Measurements from ENCODE around the gene MS4A13.
"Not testable (repeated sequence)": the region's sequence is repeated elsewhere in the genome, so short reads cannot be mapped to it uniquely, and the experiment has no call there.

MS4A13 gene

DNA sequence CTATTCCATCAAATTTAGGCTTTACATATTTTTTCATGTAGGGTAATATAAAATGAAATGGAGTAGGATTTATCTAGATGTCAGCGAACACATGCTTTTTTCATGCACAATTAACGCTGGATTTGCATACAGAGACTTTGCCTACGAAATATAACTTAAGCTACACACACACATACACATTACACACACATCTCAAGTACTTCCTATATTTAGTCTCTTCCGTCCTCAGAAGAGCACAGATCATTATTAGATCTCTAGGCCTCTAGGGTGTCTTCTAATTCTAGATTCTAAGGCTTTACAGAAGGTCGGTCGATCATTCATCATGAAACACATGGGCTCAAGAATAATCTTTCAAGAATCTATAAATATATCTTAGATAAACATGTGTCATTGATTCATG, 3.8 kb upstream of the MS4A13 start:
- no peak overlapping the region for H3K4me3 ChIP-seq (ENCODE audit: low read length)
- no peak for TF ChIP-seq ZNF274 (IDR thresholded peaks at IDR 0.05; ENCODE audit: low read depth, low read length)

DNA sequence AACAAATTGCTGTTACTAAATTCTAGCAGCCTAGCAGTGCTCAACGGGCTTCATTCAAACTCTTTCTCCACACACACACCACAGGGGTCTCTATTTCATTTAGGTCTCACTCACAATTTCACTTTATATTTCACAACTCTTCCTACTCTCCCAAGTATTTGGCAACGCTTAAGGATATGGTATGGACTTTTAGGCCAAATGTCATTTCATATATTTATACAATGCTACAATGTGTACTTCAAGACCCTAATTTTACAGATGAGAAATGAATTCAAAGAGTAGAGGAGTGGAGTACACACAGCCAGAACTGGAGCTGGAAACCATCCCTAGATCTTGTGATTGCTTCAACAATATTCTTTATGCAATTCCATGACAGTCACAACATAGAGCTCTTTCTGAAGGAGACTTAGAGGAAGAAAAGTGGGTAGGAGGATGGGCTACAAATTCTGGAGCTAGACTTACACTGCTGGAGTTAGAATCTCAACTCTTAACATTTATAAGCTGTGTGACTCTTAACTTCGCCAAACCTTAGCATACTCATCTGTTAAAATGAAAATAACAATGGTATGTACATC, 2.5 kb upstream of the MS4A13 start:
- TF ChIP-seq ZNF274 (IDR thresholded peaks at IDR 0.05; ENCODE audit: low read depth, low read length): no peak
- no peak overlapping the region for H3K4me3 ChIP-seq (ENCODE audit: low read length)

GRCh38 chr11:60513496-60514460, 1.4 kb upstream of the MS4A13 start:
- TF ChIP-seq ZNF274 (IDR thresholded peaks at IDR 0.05; ENCODE audit: low read depth, low read length): no peak
- no peak overlapping the region for H3K4me3 ChIP-seq (ENCODE audit: low read length)

GRCh38 chr11:60528465-60528864, 13.3 kb downstream of the MS4A13 start:
- no peak overlapping the region for H3K4me3 ChIP-seq (ENCODE audit: low read length)
- no peak for TF ChIP-seq ZNF274 (IDR thresholded peaks at IDR 0.05; ENCODE audit: low read depth, low read length)

DNA sequence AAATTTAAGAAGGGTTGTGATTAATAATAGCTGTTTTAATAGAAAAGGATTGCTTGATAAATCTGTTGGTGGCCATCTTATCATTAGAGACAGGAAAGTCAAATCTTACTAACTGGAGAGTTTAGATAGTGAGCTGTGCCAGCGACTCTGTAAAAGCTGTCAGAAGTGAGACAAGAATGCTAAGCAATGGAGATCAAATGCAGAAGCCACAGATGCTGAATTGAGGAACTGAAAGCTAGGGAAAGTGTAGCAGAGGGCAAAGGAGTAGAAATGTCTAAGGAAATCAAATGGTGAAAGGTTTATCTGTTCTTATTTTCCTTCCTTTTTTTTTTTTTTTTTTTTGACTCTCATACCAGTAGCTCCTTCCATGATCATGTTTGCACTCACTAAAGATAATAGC, 13.7 kb downstream of the MS4A13 start:
- no peak for TF ChIP-seq ZNF274 (IDR thresholded peaks at IDR 0.05; ENCODE audit: low read depth, low read length)
- H3K4me3 ChIP-seq (ENCODE audit: low read length): no peak overlapping the region

DNA sequence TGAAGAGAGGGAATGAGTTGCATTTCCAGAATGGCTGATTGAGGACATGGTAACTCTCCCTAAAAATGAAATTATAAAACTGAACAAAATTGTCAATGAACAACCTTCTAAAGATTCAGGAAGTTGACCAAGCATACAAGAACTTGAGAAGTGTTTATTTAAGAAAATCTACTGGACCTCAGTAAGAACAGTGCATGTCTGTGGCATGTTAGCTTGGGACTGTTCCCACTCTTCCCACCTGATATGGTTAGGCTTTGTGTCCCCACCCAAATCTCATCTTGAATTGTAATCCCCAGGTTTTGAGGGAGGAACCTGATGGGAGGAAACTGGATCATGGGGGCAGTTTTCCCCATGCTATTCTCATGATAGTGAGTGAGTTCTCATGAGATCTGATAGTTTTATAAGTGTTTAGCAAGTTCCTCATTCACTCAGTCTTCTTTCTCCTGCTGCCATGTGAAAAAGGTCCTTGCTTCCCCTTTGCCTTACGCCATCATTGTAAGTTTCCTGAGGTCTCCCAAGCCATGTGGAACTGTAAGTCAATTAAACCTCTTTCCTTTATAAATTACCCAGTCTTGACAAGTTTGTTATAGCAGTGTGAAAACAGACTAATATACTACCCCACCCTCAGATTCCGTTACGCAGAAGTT, 15.4 kb downstream of the MS4A13 start:
- H3K4me3 ChIP-seq (ENCODE audit: low read length): no peak overlapping the region
- TF ChIP-seq ZNF274 (IDR thresholded peaks at IDR 0.05; ENCODE audit: low read depth, low read length): no peak

DNA sequence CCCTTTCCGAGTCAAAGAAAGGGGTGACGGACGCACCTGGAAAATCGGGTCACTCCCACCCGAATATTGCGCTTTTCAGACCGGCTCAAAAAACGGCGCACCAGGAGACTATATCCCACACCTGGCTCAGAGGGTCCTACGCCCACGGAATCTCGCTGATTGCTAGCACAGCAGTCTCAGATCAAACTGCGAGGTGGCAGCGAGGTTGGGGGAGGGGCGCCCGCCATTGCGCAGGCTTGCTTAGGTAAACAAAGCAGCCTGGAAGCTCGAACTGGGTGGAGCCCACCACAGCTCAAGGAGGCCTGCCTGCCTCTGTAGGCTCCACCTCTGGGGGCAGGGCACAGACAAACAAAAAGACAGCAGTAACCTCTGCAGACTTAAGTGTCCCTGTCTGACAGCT, 17.2 kb downstream of the MS4A13 start:
- H3K4me3 ChIP-seq (ENCODE audit: low read length): not testable (repeated sequence)

DNA sequence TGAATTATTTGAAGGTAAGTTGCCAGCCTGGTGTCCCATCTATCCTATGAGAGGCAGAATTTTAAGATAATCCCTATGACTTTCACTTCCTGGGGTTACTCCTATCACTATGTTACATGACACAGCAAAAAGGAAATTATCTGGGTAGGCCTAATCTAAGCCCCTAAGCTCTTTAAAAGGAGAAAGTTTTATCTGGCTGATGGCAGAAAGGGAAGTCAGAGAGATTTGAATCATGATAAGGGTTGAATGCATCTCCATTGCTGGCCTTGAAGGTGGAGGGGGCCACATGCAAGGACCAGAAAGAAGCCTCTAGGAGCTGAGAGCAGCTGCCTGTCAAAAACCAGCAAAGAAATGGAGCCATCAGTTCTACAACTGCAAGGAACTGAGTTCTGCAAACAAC, 23.4 kb downstream of the MS4A13 start:
- not testable (repeated sequence) for H3K4me3 ChIP-seq (ENCODE audit: low read length)

DNA sequence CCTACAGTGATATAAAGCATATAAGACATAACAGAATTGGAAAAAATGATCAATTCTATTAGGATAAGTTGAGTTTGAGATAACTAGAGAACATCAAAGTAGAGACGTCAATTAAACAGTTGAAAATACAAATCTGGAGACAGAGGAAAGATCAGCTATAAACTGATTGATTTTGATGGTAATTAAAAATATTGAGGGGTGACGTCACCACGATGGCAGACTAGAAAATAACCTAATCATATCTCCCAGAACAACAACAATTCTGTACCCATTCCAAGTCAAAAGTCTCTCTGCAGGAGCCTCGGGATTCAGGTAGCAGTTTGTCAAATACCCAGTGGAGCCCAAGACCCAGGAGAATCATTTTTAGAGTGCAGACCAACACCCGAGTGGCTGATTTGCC, 28.9 kb downstream of the MS4A13 start:
- TF ChIP-seq ZNF274 (IDR thresholded peaks at IDR 0.05; ENCODE audit: low read depth, low read length): no peak
- no peak overlapping the region for H3K4me3 ChIP-seq (ENCODE audit: low read length)

- no peak for TF ChIP-seq ZNF274 (IDR thresholded peaks at IDR 0.05; ENCODE audit: low read depth, low read length)
- no peak overlapping the region for H3K4me3 ChIP-seq (ENCODE audit: low read length)
Observed at GRCh38 chr11:60561254-60561653, 46.1 kb downstream of the MS4A13 start.

GRCh38 chr11:60563553-60564235, 48.5 kb downstream of the MS4A13 start:
- H3K4me3 ChIP-seq (ENCODE audit: low read length): no peak overlapping the region

GRCh38 chr11:60566776-60567175, 51.6 kb downstream of the MS4A13 start:
- H3K4me3 ChIP-seq (ENCODE audit: low read length): no peak overlapping the region
- no peak for TF ChIP-seq ZNF274 (IDR thresholded peaks at IDR 0.05; ENCODE audit: low read depth, low read length)

More at GRCh38 chr11:60563553-60564235, 48.5 kb downstream of the MS4A13 start:
- no peak for TF ChIP-seq ZNF274 (IDR thresholded peaks at IDR 0.05; ENCODE audit: low read depth, low read length)

GRCh38 chr11:60570970-60571369, 55.8 kb downstream of the MS4A13 start:
- H3K4me3 ChIP-seq (ENCODE audit: low read length): no peak overlapping the region
- no peak for TF ChIP-seq ZNF274 (IDR thresholded peaks at IDR 0.05; ENCODE audit: low read depth, low read length)

GRCh38 chr11:60589611-60590010, 74.4 kb downstream of the MS4A13 start:
- no peak overlapping the region for H3K4me3 ChIP-seq (ENCODE audit: low read length)
- no peak for TF ChIP-seq ZNF274 (IDR thresholded peaks at IDR 0.05; ENCODE audit: low read depth, low read length)

Measured in GM08714 (cell line).